ENCODE data around the gene KLHL7.
"Not testable (repeated sequence)": the region's sequence is repeated elsewhere in the genome, so short reads cannot be mapped to it uniquely, and the experiment has no call there.

KLHL7 gene

DNA sequence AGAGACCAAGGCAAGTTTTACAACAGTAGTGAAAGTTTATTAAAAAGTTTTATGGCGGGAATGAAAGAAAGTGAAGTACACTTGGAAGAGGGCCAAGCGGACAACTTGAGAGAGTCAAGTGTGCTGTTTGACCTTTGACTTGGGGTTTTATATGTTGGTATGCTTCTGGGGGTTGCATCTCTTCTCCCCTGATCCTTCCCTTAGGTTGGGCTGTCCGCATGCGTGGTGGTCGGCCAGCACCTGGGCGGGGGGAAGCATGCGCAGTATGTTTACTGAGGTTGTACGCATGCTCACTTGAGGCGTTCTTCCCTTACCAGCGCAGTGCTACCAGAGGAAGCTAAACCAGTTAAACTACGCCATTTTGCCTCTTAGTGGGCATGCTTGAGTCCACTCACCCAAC, 108.2 kb downstream of the KLHL7 start:
- no peak for DNase-seq (ENCODE audit: low read depth in 2 of 2, low spot score in 1 of 2)

DNA sequence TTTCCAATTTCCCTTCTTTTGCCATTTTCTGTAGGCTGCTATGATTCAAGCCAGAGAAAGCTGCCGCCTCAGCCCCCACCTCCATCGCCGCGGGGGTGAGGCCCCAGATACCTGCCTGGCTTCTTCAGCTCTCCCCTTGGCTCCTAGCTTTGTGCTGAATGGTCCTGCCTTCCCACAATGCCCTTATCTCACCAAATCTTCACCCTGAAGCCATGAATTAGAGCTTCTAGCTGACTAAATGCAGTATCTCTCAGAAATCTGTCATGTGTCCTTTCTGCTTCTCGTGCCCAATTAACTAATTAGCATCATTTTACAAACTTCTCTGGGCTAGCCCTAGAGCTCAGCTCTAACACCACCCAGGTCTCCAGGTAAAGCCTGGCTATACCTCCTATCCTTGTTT, 108.8 kb downstream of the KLHL7 start:
- DNase-seq (ENCODE audit: low read depth in 2 of 2, low spot score in 1 of 2), result no peak

DNA sequence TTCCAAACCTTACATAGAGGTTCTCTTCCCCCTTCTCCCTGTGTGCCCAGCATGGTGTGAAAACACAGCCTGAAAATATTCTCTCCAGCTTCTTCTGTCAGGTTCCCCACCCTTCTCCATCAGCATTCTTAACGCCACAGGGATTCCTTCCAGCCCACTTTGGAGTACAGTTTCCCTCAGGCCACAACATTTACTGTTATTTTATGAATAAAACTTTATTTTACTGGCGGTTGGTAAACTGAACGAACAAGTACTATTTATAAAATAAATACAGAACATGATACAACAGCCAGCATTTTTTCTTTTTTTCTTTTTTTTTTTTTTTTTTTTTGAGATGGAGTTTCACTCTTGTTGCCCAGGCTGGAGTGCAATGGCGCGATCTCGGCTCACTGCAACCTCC, 109.4 kb downstream of the KLHL7 start:
- DNase-seq (ENCODE audit: low read depth in 2 of 2, low spot score in 1 of 2), result no peak

DNA sequence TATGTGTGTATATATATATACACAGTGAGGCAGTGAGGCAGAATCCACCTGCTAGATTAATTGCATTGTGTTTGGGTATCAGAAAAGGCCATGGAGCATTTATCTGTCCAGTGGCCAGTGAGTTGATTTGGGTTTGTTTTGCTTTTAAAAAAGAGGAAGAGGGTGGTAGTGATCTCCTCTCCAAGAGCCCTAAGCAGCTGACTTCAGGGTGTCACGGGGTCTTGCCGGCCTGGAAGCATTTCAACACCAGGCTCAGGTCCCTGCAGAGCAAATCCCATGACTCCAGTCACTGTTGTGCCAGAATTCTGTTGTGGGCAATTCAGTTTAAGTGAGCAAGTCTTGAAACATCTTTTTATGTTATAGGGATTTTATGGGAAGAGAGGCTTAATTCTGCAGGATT, 110.4 kb downstream of the KLHL7 start:
- no peak for DNase-seq (ENCODE audit: low read depth in 2 of 2, low spot score in 1 of 2)

DNA sequence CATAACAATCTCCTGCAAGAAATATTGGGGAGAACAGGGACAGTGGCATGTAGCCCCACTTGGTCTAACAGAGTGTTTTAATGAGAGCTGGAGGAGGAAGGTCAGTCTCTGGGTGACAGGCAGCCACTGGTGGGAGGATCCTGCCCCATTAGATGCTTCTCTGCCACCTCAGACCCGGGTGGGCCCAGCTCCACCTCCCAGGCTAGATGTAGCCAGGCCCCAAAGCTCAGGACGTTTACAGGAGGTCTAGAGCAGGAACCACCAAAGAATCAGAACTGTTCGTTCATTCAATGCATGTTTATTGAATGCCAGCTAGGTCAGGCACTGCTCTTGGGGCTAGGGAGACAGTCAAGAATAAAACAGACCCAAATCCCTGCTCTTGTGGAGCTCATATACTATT, 112.6 kb downstream of the KLHL7 start:
- no peak for DNase-seq (ENCODE audit: low read depth in 2 of 2, low spot score in 1 of 2)

DNA sequence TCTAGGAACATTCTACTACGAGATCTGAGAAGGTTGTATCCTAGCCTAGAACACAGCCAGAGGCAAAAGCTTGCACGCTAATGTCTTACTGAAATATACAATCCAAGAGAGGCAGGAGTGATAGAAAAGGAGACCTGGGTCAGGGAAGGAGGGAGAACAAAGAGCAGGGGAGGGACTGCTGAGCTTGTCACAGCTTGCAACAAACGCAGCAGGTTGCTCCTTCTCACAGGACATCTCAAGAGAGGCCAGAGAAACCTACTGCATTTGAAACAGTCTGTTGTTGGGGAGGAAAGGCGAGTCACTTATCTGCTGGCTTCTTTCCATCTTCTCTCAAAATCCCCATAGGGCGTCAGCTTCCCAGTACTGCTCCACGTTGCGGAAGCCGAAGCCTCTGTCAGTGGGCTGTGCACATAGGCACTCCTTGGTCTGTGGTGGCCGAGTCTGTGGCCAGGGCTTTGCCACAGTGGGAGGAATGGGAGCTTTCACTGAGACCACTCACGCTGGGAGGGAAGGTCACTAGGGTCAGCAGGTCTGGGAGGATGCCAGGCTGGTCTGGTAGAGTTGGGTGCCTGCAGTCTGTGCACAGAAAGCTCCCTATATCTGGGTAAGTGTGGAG, 115.2 kb downstream of the KLHL7 start:
- no peak for DNase-seq (ENCODE audit: low read depth in 2 of 2, low spot score in 1 of 2)

DNA sequence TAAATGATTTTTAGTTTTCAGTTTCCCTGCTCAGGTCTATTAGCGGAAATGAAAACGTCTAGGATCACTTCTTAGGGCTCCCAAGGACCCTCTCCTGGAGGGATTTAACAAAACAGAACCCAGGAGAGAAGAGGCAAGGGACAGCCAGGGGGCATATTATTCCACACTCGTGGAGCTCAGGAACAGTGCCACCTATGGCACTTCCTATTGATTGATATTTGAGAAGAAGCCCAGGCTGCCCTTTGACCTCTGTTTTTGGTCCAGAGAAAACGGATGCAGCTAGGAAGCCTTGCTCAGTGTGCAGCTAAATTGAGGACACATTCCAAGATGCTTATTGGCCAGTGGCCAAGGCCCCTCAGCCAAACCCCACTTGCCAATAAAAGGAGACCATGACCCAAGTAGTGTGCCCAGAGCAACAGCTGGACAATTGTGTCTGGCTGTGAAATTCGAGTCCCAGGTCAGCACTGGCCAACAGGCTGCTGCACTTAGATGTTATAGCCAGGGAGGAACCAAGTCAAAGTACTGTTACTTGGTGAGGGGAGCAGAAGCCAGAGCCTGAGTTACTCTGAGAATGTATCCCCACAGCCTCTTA, 117.0 kb downstream of the KLHL7 start:
- no peak for DNase-seq (ENCODE audit: low read depth in 2 of 2, low spot score in 1 of 2)

DNA sequence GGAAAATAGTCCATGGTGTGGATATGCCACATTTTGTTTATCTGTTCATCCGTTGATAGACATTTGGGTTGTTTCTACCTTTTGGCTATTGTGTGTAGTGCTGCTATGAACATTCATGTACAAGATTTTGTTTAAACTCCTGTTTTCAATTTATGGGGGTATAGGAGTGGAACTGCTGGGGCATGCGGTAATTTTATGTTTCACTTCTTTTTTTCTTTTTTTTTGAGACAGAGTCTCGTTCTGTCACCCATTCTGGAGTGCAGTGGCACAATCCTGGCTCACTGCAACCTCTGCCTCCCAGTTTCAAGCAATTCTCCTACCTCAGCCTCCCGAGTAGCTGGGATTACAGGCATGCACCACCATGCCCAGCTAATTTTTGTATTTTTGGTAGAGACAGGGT, 118.8 kb downstream of the KLHL7 start:
- not testable (repeated sequence) for DNase-seq (ENCODE audit: low read depth in 2 of 2, low spot score in 1 of 2)

DNA sequence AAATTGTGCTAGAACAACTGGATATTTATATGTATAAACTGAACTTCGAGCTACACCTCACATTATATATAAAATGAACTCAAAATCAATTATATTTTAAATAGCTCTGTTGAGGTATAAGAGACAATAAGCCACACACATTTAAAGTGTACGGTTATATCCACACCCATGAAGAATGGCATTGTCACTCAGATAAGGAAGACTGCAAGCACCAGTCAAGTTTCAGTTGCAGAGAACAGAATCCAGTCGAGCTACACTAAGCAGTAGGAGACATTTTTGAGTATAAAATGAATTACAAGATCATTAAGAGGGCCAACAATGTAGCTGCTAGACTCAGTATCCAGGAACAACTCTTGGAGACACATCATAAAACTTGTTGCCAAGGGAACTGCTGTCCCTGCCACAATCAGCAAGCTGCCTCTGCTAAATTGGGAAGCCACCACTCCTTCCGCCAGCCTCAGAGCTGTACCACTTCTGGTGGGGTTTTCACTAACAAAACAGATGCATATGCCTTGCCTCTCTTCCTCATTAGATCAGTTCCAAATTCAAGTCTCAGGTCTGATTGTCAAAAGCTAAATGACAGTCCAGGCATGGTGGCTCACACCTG, 121.4 kb downstream of the KLHL7 start:
- no peak for DNase-seq (ENCODE audit: low read depth in 2 of 2, low spot score in 1 of 2)
